GM21619 (cell line): Measurements from ENCODE around the gene DIAPH2.

Source experiments
- ATAC-seq: cut with Tn5 transposase; IDR thresholded peaks from one replicate; pipeline ENCODE4 v1.9.1; 2021; ENCODE audit not compliant: unreplicated experiment

Gene DIAPH2

GRCh38 chrX:97628807-97629596 is 944.4 kb downstream of the DIAPH2 start:
- no peak for ATAC-seq

GRCh38 chrX:97629597-97629985 is 944.9 kb downstream of the DIAPH2 start:
- no peak for ATAC-seq

- ATAC-seq: no peak
Measured at GRCh38 chrX:97633798-97634197, 949.2 kb downstream of the DIAPH2 start.

GRCh38 chrX:97636473-97637140 is 952.0 kb downstream of the DIAPH2 start:
- ATAC-seq: no peak

GRCh38 chrX:97637289-97637688 is 952.6 kb downstream of the DIAPH2 start:
- no peak for ATAC-seq

- ATAC-seq: no peak
Measured at GRCh38 chrX:97638621-97639020, 954.0 kb downstream of the DIAPH2 start.

- no peak for ATAC-seq
Measured at GRCh38 chrX:97639526-97639925, 954.9 kb downstream of the DIAPH2 start.
